ENCODE measurements around the gene RANBP9. TPM values are rescaled to one million over a fixed set of nuclear protein-coding genes. Genes with fewer than 3 reads are reported as not detected.

RANBP9 gene
- total and polyA plus RNA-seq, 9 of the 15 experiments (the other 6 are each of a cell fraction or from before 2014, with no cell fraction given): 27.5 to 130 (median 61.5) TPM

DNA sequence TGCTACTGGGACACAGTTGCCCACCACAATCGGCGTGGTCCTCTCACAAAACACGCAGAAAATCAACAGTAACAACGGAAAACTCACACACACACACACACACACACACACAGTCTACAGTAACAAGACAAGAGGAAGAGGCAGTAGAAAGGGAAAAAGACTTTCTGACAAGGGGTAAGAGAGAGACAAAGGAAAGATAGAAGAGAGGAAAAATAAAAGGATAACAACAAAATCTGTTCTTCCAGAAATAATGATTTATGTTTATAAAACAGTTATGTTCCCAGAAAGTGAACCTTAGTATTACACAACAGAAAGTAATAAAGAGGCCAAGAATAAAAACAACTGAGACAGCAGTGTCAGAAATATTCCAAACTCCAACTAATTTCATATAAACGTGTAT, 2.9 kb downstream of the RANBP9 start (continued):
- TF ChIP-seq FOXP4 (CRISPR knock-in tag; IDR thresholded peaks at IDR 0.05; ENCODE audit: borderline replicate concordance): no peak
- TF ChIP-seq, protein P1, sequence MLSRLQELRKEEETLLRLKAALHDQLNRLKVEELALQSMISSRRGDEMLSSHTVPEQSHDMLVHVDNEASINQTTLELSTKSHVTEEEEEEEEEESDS (CRISPR knock-in tag; IDR thresholded peaks at IDR 0.05): no peak
- no peak for TF ChIP-seq PTRF (tag; IDR thresholded peaks at IDR 0.05)
- TF ChIP-seq NELFE (IDR thresholded peaks at IDR 0.05; ENCODE audit: insufficient read depth, insufficient read length): no peak
- 0 out of 4 replicates have a peak, but pooled peaks of 1 of the 2 experiments have one; percentile 24 for TF ChIP-seq FOXK2 (conservative IDR thresholded peaks at IDR 0.05 in 1 of 2, IDR thresholded peaks at IDR 0.05 in 1 of 2; ENCODE audit: low read depth in 2 of 2)
- TF ChIP-seq, protein P2, sequence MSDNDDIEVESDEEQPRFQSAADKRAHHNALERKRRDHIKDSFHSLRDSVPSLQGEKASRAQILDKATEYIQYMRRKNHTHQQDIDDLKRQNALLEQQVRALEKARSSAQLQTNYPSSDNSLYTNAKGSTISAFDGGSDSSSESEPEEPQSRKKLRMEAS (CRISPR knock-in tag; IDR thresholded peaks at IDR 0.05): no peak
- TF ChIP-seq HLTF (IDR thresholded peaks at IDR 0.05): 0 out of 2 replicates have a peak, but pooled peaks have one; percentile 44
- TF ChIP-seq RBM15 (IDR thresholded peaks at IDR 0.05; ENCODE audit: insufficient read depth, low read length): no peak
- no peak for TF ChIP-seq HMGXB4 (CRISPR knock-in tag; IDR thresholded peaks at IDR 0.05)
- TF ChIP-seq CBX1 (IDR thresholded peaks at IDR 0.05; ENCODE audit: low read depth): no peak
- no peak for TF ChIP-seq ZNF165 (CRISPR knock-in tag; IDR thresholded peaks at IDR 0.05; ENCODE audit: borderline replicate concordance)
- TF ChIP-seq ETS2 (tag; IDR thresholded peaks at IDR 0.05; ENCODE audit: borderline replicate concordance, poor library complexity, severe bottlenecking): no peak
- TF ChIP-seq SUPT5H (IDR thresholded peaks at IDR 0.05): 0 out of 2 replicates have a peak, but pooled peaks have one; percentile 22
- 0 out of 2 replicates have a peak, but pooled peaks have one; percentile 26 for TF ChIP-seq MTA2 (IDR thresholded peaks at IDR 0.05; ENCODE audit: low read depth)
- no peak for TF ChIP-seq ZFP36 (IDR thresholded peaks at IDR 0.05; ENCODE audit: low read depth, low read length, partially characterized antibody)
- no peak for TF ChIP-seq ZMIZ1 (IDR thresholded peaks at IDR 0.05; ENCODE audit: low read depth in 2 of 2, low read length in 2 of 2)
- TF ChIP-seq PBX2 (CRISPR knock-in tag; IDR thresholded peaks at IDR 0.05; ENCODE audit: low read depth): no peak
- TF ChIP-seq PBX2 (tag; conservative IDR thresholded peaks at IDR 0.05; ENCODE audit: low read depth): peak; percentile 23; the same call in 1 of the 2 replicates

Data from K562 (cell line).